ENCODE results near the gene PKP3.

The PKP3 gene

DNA sequence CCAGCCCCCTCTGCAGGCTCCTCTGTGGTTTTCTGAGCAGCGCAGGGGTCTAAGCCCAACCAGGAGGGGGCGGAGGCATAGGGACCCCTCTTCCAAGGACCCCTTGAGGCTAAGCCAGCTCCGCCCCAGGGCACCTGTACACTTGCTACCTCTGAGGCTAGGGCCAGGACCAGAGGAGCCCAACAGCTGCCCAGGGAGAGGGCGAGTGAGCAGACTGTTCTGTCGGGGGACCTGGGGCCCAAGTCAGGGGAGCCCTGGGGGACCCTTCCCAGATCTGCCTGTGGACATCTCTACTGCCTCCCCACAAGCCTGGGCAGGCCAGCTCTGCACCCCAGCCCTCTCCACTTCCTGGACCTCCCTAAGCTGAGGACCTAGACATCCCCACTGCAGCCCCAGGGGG lies 23.0 kb upstream of the PKP3 start:
- H3K36me3 Mint-ChIP-seq, result no peaks in the 10 kb centered on the region
- H3K9me3 Mint-ChIP-seq, result no peaks in the 10 kb centered on the region
- peaks cover 66% of the 10 kb centered on the region for H3K27me3 Mint-ChIP-seq
- H3K4me3 Mint-ChIP-seq, result no peak overlapping the region
- ATAC-seq, result peak; percentile 2
- H3K27ac Mint-ChIP-seq, result no peak overlapping the region
- H3K4me1 Mint-ChIP-seq, result peaks cover 17% of the 10 kb centered on the region

DNA sequence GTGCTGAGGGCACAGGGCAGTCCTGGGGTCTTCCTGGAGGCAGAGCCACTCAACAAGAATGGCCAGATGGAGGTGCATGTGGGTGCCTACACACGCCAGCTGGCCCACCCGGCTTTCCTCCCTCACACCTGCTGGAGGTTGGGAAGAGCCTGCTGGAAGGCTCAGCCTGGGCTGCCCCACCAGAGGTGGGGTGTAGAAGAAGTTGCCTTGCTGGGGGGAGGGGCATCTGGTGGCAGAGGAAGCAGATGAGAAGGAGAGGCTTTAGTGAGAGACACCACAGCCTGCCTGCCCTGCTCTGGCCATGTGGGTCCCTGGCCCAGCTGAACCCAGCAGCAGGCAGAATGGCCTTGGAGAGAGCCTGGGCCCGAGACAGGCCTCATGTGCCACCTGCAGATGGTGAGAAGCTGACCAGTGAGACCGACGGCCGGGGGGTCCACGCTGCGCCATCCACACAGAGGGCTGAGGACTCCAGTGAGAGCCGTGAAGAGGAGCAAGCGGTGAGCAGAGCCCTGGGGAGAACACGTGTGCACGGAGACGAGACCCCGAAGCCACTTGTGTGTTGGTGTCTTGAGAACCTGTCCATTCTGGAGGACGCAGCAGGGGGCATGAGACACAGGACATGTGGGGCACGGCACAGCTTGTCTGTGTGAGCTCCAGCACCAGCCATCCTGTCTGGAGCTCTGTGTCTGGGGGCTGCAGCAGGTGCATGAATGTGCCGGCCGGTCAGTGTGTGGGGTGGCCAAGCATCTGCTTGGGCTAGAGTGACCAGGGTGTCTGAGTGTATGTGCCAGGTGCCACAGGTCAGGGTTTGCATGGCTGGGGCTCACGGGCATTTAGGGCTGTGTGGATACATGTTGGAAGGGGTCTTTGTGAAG lies 22.1 kb upstream of the PKP3 start:
- no peak for ATAC-seq
- Mint-ChIP-seq H3K27me3 (peaks cover 57% of the 10 kb centered on the region), H3K27ac (no peak overlapping the region), H3K4me3 (no peak overlapping the region), H3K4me1 (peaks cover 17% of the 10 kb centered on the region), H3K9me3 (no peaks in the 10 kb centered on the region), H3K36me3 (no peaks in the 10 kb centered on the region)

DNA sequence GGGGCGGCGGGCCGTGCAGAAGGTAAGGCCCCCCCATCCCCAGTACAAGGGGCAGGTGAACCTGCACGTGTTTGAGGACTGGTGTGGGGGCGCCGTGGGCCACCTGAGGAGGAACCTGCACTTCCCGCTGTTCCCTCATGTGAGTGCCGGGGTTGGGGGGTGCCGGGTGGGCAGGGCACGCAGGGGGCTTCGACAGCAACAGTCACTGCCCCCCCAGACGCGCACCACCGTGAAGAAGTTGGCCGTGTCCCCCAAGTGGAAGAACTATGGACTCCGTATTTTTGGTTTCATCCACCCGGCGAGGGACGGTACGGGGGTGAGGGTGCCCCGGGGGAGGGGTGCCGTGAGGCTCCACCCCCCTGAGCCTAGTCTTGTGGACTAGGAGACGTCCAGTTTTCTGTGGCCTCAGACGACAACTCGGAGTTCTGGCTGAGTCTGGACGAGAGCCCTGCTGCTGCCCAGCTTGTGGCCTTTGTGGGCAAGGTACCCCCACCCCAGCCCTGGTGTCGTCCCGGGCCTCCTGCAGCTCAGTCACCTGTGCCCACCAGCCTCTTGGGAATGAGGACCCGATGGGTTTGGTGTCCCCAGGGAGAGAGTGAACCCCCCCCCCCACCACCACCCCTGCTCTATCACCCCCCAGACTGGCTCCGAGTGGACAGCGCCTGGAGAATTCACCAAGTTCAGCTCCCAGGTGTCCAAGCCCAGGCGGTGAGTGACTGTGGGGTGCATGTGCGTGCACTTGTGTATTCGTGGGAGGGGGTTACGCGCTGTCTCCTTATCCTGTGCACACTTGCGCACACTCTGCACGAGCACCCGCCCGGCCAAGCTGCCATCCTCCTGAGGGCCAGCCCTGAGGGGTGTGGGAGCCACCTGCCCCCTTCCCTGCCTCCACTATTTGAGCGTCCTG lies 20.9 kb upstream of the PKP3 start:
- no peaks in the 10 kb centered on the region for H3K9me3 Mint-ChIP-seq

DNA sequence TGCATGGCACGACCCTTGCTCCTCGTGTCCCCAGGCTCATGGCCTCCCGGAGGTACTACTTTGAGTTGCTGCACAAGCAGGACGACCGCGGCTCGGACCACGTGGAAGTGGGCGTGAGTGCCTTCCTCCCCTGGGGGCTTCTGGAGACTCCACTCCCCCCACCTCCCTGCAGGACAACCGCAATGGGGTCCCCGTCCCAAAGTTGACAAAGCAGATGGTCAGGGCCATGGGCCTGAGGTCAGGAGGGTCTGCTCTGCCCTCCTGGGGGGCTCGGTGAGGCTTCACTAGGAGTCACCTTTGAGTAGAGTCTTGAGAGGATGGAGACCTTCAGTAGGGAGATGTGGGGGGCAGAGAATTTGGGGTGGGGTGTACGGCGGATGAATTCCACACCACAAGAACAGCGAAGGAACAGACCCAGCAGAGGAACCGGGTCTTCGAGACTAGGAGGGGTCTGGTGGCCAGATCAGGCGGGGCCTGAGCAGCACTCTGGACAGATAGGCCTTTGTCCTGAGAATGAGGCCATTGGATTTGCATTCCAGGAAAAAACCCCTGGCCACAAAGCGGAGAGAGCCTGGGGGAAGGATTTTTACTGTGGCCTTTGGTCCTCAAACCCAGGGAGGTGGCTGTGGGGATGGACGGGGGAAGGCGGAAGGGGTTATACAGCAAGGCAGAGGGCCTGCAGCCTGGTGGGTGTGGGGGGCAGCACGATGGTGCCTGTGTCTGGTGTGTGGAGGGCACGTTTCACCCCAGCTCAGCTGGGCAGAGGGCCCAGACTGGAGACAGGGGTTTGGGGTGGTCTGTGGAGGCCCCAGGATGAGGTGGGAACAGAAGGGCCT lies 20.1 kb upstream of the PKP3 start:
- Mint-ChIP-seq H3K4me1 (peaks cover 11% of the 10 kb centered on the region), H3K27ac (no peak overlapping the region), H3K4me3 (no peak overlapping the region), H3K27me3 (peaks cover 54% of the 10 kb centered on the region), H3K9me3 (no peaks in the 10 kb centered on the region), H3K36me3 (no peaks in the 10 kb centered on the region)
- ATAC-seq, result no peak

More for the DNA sequence above, 20.9 kb upstream of the PKP3 start:
- Mint-ChIP-seq H3K4me1 (peaks cover 17% of the 10 kb centered on the region), H3K36me3 (no peaks in the 10 kb centered on the region), H3K4me3 (no peak overlapping the region), H3K27me3 (peaks cover 54% of the 10 kb centered on the region), H3K27ac (no peak overlapping the region)
- no peak for ATAC-seq

DNA sequence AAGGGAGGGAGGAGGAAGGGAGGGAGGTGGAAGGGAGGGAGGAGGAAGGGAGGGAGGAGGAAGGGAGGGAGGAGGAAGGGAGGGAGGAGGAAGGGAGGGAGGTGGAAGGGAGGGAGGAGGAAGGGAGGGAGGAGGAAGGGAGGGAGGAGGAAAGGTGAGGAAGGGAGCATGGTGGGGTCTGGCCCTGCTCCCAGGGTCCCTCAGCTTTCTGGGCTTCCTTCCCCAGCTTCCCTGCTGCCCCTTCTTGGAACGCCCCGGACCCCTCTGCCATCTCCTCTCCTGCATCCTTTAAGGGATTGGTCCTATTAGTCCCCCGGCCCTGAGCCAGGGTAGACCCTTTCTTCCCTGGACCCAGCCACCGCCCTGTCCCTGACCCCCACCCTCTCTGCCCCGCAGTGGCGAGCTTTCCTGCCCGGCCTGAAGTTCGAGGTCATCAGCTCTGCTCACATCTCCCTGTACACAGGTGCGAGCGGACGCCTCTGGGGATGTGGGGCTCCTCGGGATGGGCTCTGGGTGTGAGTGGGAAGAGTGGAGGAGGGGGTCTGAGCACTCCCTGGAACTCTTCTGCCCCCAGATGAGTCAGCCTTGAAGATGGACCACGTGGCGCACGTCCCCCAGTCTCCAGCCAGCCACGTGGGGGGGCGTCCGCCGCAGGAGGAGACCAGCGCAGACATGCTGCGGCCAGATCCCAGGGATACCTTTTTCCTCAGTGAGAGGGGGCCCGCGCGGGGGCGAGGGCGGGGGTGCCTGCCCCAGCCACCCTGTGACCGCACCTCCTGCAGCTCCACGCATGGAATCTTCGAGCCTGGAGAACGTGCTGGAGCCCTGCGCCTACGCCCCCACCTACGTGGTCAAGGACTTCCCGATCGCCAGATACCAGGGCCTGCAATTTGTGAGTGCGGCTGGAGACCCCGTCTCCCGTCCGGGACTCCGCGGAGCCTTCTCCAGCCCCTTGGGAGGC lies 18.7 kb upstream of the PKP3 start:
- no peak overlapping the region for H3K27ac Mint-ChIP-seq

DNA sequence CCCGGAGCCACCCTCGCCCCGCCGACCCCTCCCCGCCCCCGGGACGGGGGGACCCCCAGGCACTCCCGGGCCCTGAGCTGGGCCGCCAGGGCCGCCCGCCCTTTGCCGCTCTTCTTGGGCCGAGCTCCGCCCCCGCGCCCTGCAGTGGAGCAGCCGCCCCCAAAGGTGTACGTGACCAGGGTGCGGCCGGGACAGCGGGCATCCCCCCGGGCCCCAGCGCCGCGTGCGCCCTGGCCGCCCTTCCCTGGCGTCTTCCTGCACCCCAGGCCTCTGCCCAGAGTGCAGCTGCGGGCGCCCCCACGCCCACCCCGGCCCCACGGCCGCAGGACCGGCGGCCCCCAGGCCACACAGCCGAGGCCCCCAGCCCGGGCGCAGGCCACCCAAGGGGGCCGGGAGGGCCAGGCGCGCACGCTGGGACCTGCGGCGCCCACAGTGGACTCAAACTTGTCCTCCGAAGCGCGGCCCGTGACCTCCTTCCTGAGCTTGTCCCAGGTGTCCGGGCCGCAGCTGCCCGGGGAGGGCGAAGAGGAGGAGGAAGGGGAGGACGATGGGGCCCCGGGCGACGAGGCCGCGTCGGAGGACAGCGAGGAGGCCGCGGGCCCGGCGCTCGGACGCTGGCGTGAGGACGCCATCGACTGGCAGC lies 17.4 kb upstream of the PKP3 start:
- no peak overlapping the region for H3K4me3 Mint-ChIP-seq
- H3K4me1 Mint-ChIP-seq, result peaks cover 4% of the 10 kb centered on the region
- no peak overlapping the region for H3K27ac Mint-ChIP-seq
- H3K36me3 Mint-ChIP-seq, result no peaks in the 10 kb centered on the region
- peaks cover 42% of the 10 kb centered on the region for H3K27me3 Mint-ChIP-seq
- peak; percentile 59 for ATAC-seq
- no peaks in the 10 kb centered on the region for H3K9me3 Mint-ChIP-seq

More for the DNA sequence above, 18.7 kb upstream of the PKP3 start:
- H3K9me3 Mint-ChIP-seq, result no peaks in the 10 kb centered on the region
- H3K36me3 Mint-ChIP-seq, result no peaks in the 10 kb centered on the region
- H3K4me1 Mint-ChIP-seq, result peaks cover 8% of the 10 kb centered on the region
- ATAC-seq, result no peak
- no peak overlapping the region for H3K4me3 Mint-ChIP-seq
- peaks cover 54% of the 10 kb centered on the region for H3K27me3 Mint-ChIP-seq

DNA sequence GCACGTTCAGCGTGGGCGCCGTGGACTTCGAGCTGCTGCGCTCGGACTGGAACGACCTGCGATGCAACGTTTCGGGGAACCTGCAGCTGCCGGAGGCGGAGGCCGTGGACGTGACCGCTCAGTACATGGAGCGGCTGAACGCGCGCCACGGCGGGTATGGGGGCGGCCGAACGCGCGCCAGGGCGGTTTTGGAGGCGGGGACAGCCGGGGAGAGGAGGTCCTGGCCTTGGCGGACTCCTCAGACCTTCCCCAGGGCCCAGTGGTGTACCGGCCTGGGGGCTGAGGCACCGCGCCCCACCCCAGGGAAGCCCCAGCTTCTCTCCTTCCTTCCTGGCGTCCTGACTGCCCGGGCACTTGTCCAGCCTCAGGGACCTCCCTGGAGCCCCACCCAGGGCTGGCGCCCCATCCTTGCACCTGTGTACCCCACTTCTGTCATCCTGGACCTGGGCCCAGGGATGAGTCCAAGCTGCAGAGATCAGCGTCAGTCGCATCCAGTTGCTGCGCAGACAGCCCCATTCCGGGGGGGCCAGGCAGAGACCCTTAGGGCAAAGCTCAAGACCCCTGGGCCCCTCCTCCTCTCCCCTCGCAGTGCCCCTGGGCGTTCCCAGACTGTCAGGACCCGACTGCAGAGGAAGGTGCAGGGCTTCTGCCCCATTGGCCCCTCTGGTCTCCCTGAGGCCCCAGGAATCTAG lies 16.7 kb upstream of the PKP3 start:
- H3K27ac Mint-ChIP-seq, result no peak overlapping the region
- no peak for ATAC-seq

DNA sequence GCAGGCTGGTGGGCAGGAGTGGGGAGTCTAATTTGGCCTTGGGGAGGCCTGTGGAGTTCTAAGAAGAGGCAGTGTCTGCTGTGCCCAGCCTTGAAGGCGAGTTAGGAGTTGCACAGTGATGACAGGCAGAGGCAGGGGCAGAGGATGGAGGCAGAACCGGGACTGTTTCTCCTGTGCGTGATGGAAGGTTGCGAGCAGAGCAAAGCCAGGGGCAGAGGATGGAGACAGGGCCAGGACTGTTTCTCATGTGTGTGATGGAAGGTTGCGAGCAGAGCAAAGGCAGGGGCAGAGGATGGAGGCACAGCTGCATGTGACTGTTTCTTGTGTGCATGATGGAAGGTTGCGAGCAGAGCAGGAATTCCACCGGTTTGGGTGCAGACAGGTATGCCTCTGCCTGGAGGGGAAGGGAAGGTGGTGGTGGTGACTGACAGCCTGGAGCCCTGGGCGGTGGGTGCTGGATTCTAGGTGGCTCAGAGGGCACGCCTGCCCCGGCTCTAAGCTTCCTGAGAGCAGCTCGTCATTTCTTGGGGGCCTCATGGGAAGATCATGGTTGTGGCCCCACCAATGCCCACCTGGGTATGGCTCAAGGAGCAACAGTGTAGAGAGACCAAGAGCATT lies 16.0 kb upstream of the PKP3 start:
- Mint-ChIP-seq H3K36me3 (no peaks in the 10 kb centered on the region), H3K4me1 (peaks cover 4% of the 10 kb centered on the region), H3K9me3 (no peaks in the 10 kb centered on the region), H3K27ac (no peak overlapping the region), H3K27me3 (peaks cover 45% of the 10 kb centered on the region), H3K4me3 (no peak overlapping the region)
- ATAC-seq, result no peak

More for the DNA sequence above, 16.7 kb upstream of the PKP3 start:
- Mint-ChIP-seq H3K27me3 (peaks cover 42% of the 10 kb centered on the region), H3K36me3 (no peaks in the 10 kb centered on the region), H3K4me1 (peaks cover 4% of the 10 kb centered on the region), H3K4me3 (no peak overlapping the region), H3K9me3 (no peaks in the 10 kb centered on the region)

DNA sequence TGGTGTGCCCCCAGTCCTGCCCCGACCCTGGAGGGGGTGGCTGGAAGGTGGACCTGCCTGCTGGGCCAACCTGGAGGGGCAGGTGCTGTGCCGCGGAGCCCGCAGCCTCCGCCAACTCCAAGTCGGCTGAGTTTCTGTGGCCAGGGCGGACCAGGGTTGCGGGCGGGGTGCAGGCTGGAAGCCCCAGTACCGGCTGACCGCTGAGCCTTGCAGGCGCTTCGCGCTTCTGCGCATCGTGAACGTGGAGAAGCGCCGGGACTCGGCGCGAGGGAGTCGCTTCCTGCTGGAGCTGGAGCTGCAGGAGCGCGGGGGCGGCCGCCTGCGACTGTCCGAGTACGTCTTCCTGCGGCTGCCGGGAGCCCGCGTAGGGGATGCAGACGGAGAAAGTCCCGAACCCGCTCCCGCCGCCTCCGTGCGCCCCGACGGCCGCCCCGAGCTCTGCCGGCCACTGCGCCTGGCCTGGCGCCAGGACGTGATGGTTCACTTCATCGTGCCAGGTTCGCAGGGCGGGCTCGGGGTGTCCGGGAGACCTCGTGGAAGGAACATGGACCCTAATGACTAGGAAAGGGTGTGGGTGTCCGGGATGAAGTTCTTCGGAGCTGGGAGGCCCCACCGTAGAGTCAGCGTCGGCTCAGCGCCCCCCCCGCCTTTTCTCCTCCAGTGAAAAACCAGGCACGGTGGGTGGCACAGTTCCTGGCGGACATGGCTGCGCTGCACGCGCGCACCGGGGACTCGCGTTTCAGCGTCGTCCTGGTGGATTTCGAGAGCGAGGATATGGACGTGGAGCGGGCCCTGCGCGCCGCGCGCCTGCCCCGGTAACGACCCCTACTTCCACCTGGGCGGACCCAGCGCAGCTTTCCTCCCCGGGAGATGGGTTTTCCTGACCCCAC lies 14.6 kb upstream of the PKP3 start:
- Mint-ChIP-seq H3K4me3 (no peak overlapping the region), H3K27ac (no peak overlapping the region), H3K36me3 (no peaks in the 10 kb centered on the region), H3K9me3 (no peaks in the 10 kb centered on the region), H3K4me1 (no peaks in the 10 kb centered on the region), H3K27me3 (peaks cover 49% of the 10 kb centered on the region)
- no peak for ATAC-seq

DNA sequence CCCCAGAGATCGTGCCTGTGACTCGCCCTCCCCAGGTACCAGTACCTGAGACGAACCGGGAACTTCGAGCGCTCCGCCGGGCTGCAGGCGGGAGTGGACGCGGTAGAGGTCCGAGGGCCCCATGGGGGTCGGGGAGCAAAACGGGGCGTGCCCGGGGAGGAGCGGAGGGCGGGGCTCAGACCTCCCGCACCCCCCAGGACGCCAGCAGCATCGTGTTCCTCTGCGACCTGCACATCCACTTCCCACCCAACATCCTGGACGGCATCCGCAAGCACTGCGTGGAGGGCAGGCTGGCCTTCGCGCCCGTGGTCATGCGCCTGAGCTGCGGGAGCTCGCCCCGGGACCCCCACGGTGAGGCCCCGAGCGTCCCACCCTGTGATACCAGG lies 13.9 kb upstream of the PKP3 start:
- peaks cover 49% of the 10 kb centered on the region for H3K27me3 Mint-ChIP-seq
- H3K36me3 Mint-ChIP-seq, result no peaks in the 10 kb centered on the region
- no peaks in the 10 kb centered on the region for H3K9me3 Mint-ChIP-seq
- no peak overlapping the region for H3K4me3 Mint-ChIP-seq
- no peak overlapping the region for H3K27ac Mint-ChIP-seq
- no peaks in the 10 kb centered on the region for H3K4me1 Mint-ChIP-seq
- no peak for ATAC-seq

DNA sequence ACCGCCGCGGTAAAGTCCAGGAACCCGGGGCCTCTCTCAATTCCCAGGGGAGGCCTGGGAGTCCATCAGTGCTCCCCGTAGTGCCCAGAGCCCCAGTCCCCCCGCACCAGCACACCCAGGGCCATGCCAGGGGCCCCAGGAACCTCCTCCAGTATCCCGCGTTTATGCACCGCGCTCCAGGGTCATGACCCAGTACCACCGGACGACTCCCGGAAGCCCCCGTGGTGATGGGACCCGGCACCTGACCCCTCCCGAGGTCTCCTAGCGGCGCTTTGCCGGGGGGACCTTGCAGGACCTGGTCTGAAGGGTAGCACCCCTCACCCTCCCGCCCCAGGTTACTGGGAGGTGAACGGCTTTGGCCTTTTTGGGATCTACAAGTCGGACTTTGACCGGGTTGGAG lies 13.5 kb upstream of the PKP3 start:
- no peaks in the 10 kb centered on the region for H3K9me3 Mint-ChIP-seq
- no peaks in the 10 kb centered on the region for H3K4me1 Mint-ChIP-seq
- ATAC-seq, result no peak
- no peak overlapping the region for H3K27ac Mint-ChIP-seq
- no peaks in the 10 kb centered on the region for H3K36me3 Mint-ChIP-seq
- H3K27me3 Mint-ChIP-seq, result peaks cover 49% of the 10 kb centered on the region
- no peak overlapping the region for H3K4me3 Mint-ChIP-seq

DNA sequence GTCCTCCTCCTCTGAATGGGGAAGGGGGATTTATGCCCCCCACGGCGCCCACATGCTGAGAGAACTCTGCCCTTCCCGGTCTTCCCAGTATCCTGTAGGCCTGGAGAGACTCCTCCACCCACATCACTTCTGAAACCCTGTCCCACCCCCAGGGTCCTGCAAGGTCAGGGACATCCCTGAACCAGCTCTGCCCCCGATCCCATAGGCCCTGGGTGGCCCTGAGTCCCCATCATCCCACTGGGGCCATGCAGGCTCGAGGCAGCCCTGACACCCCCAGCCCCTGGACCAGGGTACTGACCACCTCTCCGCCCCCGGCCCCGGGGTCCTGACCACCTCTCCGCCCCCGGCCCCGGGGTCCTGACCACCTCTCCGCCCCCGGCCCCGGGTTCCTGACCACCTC lies 13.0 kb upstream of the PKP3 start:
- H3K9me3 Mint-ChIP-seq, result no peaks in the 10 kb centered on the region
- H3K27ac Mint-ChIP-seq, result no peak overlapping the region
- H3K27me3 Mint-ChIP-seq, result peaks cover 49% of the 10 kb centered on the region
- H3K4me3 Mint-ChIP-seq, result no peak overlapping the region
- H3K36me3 Mint-ChIP-seq, result no peaks in the 10 kb centered on the region
- no peak for ATAC-seq
- no peaks in the 10 kb centered on the region for H3K4me1 Mint-ChIP-seq
